ENCODE results near the gene SETBP1.

The SETBP1 gene

DNA sequence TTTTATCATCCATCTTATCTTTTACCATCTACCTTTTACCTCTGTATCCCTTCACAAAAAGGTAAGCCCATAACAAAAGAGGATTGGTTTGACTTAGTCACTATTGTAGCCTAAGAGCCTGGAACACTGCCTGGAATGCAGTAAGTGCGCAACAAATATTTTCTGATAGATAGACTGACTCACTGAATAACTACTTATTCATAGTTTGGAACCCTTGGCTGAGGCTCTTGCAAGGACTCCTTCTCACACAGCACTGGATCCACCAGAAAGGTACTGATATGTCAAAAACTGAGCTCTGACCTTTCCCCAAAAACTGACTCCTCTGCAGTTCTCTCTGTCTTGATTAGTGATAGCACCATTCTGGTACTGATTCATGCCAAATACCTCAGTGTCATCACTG lies 426.7 kb downstream of the SETBP1 start:
- TF ChIP-seq, protein P1, sequence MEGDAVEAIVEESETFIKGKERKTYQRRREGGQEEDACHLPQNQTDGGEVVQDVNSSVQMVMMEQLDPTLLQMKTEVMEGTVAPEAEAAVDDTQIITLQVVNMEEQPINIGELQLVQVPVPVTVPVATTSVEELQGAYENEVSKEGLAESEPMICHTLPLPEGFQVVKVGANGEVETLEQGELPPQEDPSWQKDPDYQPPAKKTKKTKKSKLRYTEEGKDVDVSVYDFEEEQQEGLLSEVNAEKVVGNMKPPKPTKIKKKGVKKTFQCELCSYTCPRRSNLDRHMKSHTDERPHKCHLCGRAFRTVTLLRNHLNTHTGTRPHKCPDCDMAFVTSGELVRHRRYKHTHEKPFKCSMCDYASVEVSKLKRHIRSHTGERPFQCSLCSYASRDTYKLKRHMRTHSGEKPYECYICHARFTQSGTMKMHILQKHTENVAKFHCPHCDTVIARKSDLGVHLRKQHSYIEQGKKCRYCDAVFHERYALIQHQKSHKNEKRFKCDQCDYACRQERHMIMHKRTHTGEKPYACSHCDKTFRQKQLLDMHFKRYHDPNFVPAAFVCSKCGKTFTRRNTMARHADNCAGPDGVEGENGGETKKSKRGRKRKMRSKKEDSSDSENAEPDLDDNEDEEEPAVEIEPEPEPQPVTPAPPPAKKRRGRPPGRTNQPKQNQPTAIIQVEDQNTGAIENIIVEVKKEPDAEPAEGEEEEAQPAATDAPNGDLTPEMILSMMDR (IDR thresholded peaks at IDR 0.05; ENCODE audit: borderline replicate concordance, control extremely low read depth, extremely low read depth, insufficient read depth, missing control alignments): no peak
- in situ Hi-C loops (cut with MboI; ENCODE audit: low sequenced_read_pairs, unreplicated experiment): no loop called here
- DNase-seq (ENCODE audit: low spot score): no peak

DNA sequence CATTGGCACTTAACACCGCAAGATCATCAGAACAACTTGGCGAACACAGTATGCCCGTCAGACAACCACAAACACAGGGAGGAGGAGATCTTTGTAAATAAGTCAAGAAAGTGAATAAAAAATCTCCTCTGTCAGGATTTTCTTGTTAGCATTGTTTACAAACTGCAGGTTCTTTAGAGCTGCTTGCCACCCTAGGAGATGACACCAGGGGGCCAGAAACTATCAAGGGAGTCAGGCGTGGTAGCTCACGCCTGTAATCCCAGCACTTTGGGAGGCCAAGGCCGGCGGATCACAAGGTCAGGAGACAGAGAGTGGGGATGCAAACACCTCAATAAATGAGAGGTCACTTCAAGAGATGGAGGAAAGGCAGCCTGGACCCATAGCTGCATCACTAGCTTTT lies 428.1 kb downstream of the SETBP1 start:
- DNase-seq (ENCODE audit: low spot score): no peak
- TF ChIP-seq, protein P1 (IDR thresholded peaks at IDR 0.05; ENCODE audit: borderline replicate concordance, control extremely low read depth, extremely low read depth, insufficient read depth, missing control alignments): no peak
- in situ Hi-C loops (cut with MboI; ENCODE audit: low sequenced_read_pairs, unreplicated experiment): no loop called here

DNA sequence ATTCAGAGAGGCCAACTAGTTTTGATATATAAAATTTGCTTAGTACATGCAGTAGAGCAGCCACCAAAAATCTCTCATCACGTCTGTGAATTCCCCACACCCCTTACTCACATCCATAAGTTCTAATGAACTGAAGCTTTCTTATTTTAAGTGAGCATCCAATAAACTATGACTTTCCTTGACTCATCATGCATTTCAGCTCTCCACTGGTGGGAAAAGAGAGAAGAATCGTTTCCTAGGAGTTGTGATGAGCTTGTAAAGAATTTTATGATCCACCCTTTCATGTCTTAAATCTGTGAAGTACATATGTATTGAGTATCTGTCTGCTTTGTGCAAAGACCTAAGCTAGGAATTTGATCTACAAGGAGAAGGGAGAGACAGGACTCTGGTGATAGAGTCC lies 428.6 kb downstream of the SETBP1 start:
- in situ Hi-C loops (cut with MboI; ENCODE audit: low sequenced_read_pairs, unreplicated experiment): no loop called here
- DNase-seq (ENCODE audit: low spot score): no peak

GRCh38 chr18:45109706-45110105 lies 429.0 kb downstream of the SETBP1 start:
- DNase-seq (ENCODE audit: low spot score): no peak
- in situ Hi-C loops (cut with MboI; ENCODE audit: low sequenced_read_pairs, unreplicated experiment): no loop called here
- TF ChIP-seq, protein P1 (IDR thresholded peaks at IDR 0.05; ENCODE audit: borderline replicate concordance, control extremely low read depth, extremely low read depth, insufficient read depth, missing control alignments): no peak

More for the DNA sequence above, 428.6 kb downstream of the SETBP1 start:
- TF ChIP-seq, protein P1 (IDR thresholded peaks at IDR 0.05; ENCODE audit: borderline replicate concordance, control extremely low read depth, extremely low read depth, insufficient read depth, missing control alignments): no peak

DNA sequence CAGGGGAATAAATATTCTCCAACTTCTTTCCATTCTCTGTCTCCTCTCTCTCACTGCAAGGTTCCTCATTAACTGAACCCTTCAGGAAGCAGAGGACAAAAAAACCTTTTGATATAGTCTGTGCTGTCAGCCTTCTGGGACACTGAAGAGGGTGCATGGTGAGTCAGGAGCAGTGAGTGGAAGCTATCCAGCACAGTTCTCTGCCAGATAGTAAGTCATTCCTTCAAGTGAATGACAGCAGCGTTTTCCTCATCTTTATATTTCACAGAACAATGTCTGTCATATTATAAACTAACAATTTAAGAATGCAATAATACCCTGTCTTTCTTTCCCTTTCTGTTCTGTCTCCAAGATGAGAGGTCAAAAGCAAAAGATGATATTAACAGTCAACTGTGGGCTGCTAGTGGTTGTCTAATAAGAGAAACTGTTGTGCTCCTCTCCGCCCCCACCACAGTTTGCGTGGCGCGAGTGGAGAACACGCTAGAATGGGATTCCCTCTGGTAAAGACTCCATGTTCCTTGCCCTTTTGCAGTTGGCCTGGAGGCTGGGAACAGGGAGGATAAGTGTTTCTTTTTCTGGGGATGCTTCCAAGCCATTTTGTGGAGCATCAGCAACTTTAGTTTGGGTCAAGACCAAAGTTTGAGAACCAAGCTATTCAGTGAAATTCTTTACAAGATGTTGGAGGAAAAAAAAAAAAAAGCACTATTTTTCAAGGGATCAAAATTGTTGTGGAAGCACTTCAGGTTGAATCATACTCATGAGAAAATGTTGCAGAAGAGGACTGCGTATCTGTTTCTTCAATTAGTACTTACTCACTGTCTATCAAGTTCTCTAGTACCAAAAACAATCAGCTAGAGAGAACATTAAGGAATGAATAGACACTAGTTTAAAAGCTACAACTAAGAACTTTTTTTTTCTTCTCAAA lies 430.2 kb downstream of the SETBP1 start:
- in situ Hi-C loops (cut with MboI; ENCODE audit: low sequenced_read_pairs, unreplicated experiment): no loop called here
- no peak for DNase-seq (ENCODE audit: low spot score)
- TF ChIP-seq, protein P1 (IDR thresholded peaks at IDR 0.05; ENCODE audit: borderline replicate concordance, control extremely low read depth, extremely low read depth, insufficient read depth, missing control alignments): no peak

DNA sequence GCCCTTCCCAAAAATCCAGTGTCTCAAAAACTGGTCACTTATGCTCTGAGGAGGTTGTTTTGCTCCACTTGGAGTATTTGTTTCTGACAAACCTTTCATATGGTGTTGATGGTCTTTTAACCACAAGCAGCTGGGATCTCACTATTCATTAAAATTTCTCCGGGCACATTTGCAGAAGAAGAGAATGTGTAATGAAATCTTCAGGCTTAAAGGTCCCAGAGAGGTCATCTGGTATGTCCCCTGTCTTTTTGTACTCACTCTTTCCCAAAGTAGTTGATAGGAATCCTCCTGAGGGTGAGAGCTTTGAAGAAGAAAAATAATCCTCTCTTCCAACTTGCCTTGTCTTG lies 430.8 kb downstream of the SETBP1 start:
- in situ Hi-C loops (cut with MboI; ENCODE audit: low sequenced_read_pairs, unreplicated experiment): no loop called here
- no peak for DNase-seq (ENCODE audit: low spot score)
- TF ChIP-seq, protein P1 (IDR thresholded peaks at IDR 0.05; ENCODE audit: borderline replicate concordance, control extremely low read depth, extremely low read depth, insufficient read depth, missing control alignments): no peak

Data from GM13976 (cell line).